GM12891 (cell line): ENCODE results near the gene TNNI3K.

Source experiments
- DNase-seq: peaks from one replicate; pipeline ENCODE4 v3.0.0; 2011; ENCODE audit warnings: low spot score; ENCODE audit not compliant: insufficient read length
- FAIRE-seq: peaks from 2 replicates; lab custom pipeline; 2011; peaks lifted over from hg19 to GRCh38; lab: Jason Lieb, UNC
- PAX5 ChIP-seq: IDR thresholded peaks from 2 replicates; pipeline ENCODE4 v1.6.1; 2011; ENCODE audit warnings: low read length, moderate library complexity, mild to moderate bottlenecking; ENCODE audit not compliant: insufficient read depth, severe bottlenecking
- POLR2A ChIP-seq: IDR thresholded peaks from 2 replicates; pipeline ENCODE4 v1.6.1; 2011; ENCODE audit warnings: low read depth, low read length, control low read depth
- POLR2AphosphoS5 ChIP-seq: IDR thresholded peaks from 2 replicates; pipeline ENCODE4 v1.6.1; 2011; ENCODE audit warnings: low read depth, low read length, control low read depth
- POU2F2 ChIP-seq: IDR thresholded peaks from 2 replicates; pipeline ENCODE4 v1.6.1; 2011; ENCODE audit warnings: low read depth, mild to moderate bottlenecking, control low read depth, low read length, moderate library complexity
- SPI1 ChIP-seq: IDR thresholded peaks from 2 replicates; pipeline ENCODE4 v1.6.1; 2011; ENCODE audit warnings: low read depth, low read length, control low read depth
- TAF1 ChIP-seq: IDR thresholded peaks from 2 replicates; pipeline ENCODE4 v1.6.1; 2011; ENCODE audit warnings: low read depth, low read length, control low read depth

The TNNI3K gene

DNA sequence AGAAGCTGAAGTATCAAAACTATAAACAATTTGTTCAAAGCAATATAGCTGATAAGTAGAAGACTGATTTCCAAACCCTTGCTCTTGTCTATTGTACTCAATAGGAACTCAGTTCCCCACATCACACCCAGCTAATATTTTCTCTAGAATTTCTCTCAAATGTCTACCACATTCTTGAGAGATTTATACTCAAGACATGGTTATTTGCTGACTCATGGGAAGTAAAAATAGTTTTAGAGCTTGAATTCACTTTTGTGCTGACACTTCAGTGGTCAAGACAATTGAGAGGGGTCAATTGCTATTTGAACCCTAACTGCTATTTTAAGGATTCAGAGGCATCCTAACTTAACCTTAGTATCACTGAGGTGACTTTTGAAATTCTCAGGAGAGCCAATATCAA, 99.0 kb downstream of the TNNI3K start:
- DNase-seq (no peak), FAIRE-seq (no peak)
- TF ChIP-seq SPI1 (no peak), POU2F2 (no peak), POLR2A (no peak), POLR2AphosphoS5 (no peak), TAF1 (no peak), PAX5 (no peak)

DNA sequence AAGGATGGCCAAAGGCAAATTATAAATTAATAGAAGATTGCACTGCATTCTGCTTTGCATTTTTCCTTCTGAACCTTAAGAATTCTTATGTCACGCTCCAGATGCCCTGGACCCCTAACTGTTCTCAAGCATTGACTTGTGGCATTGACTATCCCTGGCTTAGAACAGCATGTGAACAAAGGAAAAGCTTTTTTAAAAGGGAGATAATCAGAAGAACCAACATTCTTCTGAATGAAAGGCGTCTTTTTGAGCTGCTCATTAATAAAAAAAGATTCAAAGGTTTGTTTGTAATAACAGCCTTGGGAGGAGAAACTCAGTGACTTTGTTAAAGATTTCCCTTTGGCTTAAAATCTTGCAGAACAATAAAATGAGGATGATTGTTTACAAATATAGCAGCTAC, 105.5 kb downstream of the TNNI3K start:
- DNase-seq (no peak), FAIRE-seq (no peak)
- no peak for TF ChIP-seq POLR2AphosphoS5
- no peak for TF ChIP-seq POU2F2
- TF ChIP-seq POLR2A = no peak
- TF ChIP-seq PAX5 = no peak
- no peak for TF ChIP-seq SPI1
- no peak for TF ChIP-seq TAF1

DNA sequence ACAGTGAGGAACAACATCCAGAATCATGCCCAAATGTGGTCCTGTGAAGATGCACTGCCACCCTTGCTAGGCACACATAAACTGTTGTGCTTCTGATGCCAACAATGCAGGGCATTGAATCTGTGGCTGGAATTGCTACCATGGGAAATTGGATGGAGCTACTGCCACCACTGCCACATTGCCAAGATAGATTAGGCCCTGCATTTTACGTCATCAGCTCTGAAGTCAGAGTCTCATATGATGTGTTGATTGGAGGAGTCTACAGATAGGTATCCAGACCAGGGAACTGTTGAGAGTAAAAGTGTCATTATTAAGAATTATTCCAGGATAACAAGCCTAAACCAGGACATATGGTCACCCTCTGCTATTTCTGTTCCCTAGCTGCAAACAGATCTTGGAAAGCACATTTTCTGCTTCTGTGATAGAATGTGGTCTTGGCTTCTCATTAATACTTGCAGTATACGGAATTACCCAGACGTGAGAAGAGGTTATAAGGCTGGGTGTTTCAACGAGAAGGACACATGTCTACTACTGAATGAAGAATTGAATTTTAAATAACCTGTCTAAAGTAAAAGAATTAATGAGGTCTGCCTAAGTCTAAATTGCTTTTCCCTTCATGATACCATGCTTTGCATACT, 106.6 kb downstream of the TNNI3K start:
- TF ChIP-seq TAF1 (no peak), SPI1 (no peak), POLR2AphosphoS5 (no peak), PAX5 (no peak), POLR2A (no peak), POU2F2 (no peak)
- DNase-seq = no peak
- FAIRE-seq = no peak

DNA sequence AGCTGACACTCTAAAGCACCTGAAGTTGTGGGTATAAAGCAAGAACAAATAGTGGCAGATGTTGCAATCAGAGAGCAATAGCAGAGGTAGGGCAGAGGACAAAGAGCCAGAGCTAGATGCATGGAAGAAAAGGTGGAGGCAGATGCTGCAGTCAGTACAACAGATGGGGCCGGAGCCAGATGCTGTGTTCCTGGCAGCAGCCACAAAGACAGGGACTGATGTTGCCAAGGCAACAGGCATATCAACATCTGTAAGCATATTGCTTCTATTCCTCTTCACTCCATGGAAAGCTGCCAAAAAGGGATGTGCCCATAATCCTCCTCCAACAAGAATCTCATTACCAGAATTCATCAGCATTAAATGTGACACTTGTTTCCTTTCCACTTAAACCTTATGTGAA, 108.0 kb downstream of the TNNI3K start:
- no peak for FAIRE-seq
- TF ChIP-seq POLR2AphosphoS5 (no peak), PAX5 (no peak), TAF1 (no peak), POLR2A (no peak), SPI1 (no peak), POU2F2 (no peak)
- no peak for DNase-seq

DNA sequence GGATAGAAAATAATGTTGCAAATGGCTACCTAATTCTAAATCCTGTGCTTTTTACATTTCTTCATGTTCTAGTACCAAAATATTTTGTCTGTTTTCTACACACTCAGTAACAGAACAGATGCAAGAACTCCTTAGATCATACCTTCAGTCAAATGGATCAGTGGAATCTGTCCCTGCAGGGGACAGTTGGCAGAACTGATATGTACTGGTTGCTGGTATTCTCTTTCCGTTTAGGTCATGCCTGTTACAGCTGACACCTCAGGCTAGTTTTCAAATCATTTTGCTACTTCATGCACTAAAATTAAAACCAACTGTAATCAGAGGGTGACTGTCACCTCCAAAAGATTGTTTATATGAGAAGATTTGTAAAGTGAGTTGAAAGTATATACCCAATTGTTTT, 109.2 kb downstream of the TNNI3K start:
- no peak for DNase-seq
- no peak for TF ChIP-seq POLR2A
- no peak for TF ChIP-seq POLR2AphosphoS5
- no peak for TF ChIP-seq PAX5
- no peak for TF ChIP-seq SPI1
- no peak for TF ChIP-seq POU2F2
- no peak for TF ChIP-seq TAF1
- FAIRE-seq = no peak

DNA sequence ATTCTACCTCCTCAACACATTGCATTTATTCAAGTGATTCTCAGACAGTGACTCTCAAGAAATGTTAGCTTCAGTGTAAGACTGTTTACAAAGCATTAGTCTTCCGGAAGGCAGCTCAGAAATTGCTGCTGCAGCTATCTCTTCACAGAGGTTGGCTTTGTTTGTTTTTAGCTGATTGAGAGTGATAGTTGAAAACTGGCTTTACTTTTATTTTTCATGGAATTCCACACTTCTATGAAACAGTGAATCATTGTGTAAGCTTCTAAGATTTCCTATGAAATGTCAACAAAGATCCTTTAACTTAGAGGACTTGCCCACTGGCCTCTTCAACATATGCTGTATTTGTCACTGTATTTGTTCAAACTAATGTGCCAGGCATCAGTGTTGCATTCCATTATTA, 121.3 kb downstream of the TNNI3K start:
- TF ChIP-seq TAF1 (no peak), PAX5 (no peak), POU2F2 (no peak)
- no peak for DNase-seq
- no peak for FAIRE-seq

DNA sequence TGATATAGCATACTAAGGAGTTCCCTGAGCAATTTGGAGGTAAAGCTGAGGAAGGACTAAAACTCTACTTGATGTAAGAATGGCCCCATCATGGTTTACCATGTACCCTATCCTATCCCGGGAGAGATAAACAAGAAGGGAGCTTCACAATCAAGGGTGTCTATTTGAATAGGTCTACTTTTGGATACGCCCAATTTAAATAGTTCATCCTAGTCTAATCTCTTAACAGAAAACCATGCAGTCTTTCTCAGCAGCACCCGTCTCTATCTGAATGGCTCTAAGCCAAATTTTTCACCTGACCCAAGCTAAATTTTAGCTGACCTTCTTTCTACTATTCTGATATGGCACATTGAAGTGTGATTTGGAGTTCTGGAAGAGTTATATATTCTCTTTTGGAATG, 122.0 kb downstream of the TNNI3K start:
- TF ChIP-seq POU2F2 (no peak), TAF1 (no peak), POLR2AphosphoS5 (no peak), SPI1 (no peak), PAX5 (no peak), POLR2A (no peak)
- DNase-seq = no peak
- no peak for FAIRE-seq

DNA sequence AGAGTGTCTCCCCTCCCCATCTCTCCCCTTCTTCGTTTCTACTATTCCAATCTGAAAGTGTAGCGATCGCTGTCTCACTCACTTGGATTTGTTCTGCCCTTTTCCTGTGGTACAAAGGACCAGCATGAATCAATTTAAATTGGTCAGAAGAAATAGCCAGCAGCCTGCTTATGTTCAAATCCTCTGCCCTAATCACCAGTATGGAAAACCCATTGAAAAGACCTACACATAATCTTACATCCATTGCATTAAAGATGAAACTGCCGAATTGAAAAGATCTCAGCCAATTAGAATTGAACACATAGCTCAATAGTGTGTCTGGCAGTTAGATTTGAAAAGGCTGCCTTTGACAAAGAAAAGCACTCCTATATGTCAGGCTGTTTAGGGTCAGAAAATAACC, 122.6 kb downstream of the TNNI3K start:
- no peak for TF ChIP-seq POLR2AphosphoS5
- no peak for TF ChIP-seq POLR2A
- TF ChIP-seq POU2F2 = no peak
- no peak for TF ChIP-seq TAF1
- TF ChIP-seq SPI1 = no peak
- TF ChIP-seq PAX5 = no peak
- FAIRE-seq = no peak
- DNase-seq = no peak

DNA sequence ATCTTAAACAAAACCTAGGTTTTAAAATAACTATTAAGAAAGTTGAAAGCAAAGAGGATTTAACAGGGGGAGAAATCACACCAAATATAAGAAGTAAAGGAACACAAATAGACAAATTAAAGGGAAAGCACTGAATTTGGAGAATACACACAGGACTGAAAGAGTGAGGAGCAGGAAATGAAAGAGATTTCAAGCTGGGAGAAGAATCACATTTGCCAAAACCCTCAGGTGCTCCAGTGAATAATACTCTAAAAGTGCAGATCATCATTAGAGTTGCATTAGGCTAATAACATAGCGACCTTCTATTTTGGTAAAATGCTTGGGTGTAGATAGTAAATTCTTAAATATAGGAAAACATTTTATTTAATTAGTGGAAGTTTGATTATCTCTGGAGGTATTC, 127.5 kb downstream of the TNNI3K start:
- FAIRE-seq (no peak), DNase-seq (no peak)
- no peak for TF ChIP-seq POU2F2
- no peak for TF ChIP-seq PAX5
- TF ChIP-seq SPI1 = no peak
- TF ChIP-seq POLR2A = no peak
- TF ChIP-seq TAF1 = no peak
- no peak for TF ChIP-seq POLR2AphosphoS5

DNA sequence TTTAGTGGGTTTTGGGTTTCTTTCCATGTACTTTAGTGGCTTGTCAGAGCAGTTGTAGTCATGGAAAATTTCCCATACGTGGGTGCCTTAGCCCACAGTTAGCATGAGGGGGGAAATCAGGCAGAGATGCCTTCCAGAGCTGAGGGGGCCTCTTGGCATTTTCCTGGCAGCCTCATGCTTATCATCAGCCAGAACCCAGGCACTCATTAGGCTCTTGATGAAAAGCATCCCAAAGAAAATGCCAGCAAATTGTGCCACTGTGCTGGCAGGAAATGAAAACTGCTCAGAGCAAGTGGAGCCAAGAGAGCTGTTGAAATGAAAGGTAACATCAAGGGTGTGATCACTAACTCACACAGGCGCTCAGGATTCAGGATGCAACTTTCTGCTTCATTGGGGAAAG, 128.0 kb downstream of the TNNI3K start:
- FAIRE-seq (no peak), DNase-seq (no peak)
- no peak for TF ChIP-seq TAF1
- TF ChIP-seq SPI1 = no peak
- TF ChIP-seq PAX5 = no peak
- TF ChIP-seq POLR2A = no peak
- no peak for TF ChIP-seq POU2F2
